GM19023 (cell line): ENCODE results near the gene DCAF4.
"Not testable (repeated sequence)": the region's sequence is repeated elsewhere in the genome, so short reads cannot be mapped to it uniquely, and the experiment has no call there.

ENCODE experiments used
- ATAC-seq: cut with Tn5 transposase; IDR thresholded peaks from one replicate; pipeline ENCODE4 v1.9.1; 2021; ENCODE audit warnings: mild to moderate bottlenecking, moderate library complexity; ENCODE audit not compliant: unreplicated experiment

The DCAF4 gene

GRCh38 chr14:72966038-72966437 lies 39.8 kb downstream of the DCAF4 start:
- ATAC-seq, result no peak

GRCh38 chr14:72968316-72968715 lies 42.1 kb downstream of the DCAF4 start:
- ATAC-seq, result no peak

DNA sequence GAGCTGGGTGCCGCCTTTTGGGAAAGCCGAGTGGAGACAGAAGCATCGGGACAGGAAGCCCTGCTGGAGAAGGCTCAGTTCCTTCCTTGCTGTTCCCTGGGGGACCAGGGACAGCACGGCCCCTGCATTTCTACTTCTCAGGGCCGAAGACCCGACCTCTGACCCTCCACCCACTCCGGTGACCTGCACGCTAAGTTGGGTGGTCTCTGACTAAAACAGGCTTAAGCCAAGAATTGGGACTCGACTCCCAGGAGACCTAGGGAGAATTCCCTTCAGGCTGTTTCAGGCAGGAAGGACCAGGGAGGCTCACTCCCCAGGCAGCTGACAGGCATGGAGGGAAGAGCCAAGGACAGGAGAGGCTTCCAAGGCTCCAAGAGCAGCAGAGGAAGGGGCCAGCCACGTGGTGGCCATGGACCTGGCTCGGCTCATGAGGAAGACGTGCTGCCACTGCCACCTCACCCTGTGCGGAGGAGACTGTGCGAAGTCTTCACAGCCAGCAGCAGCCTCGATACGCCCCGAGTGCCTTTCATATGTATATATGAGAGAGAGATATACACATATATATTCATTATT lies 43.9 kb downstream of the DCAF4 start:
- ATAC-seq, result no peak

GRCh38 chr14:72970824-72971434 lies 44.7 kb downstream of the DCAF4 start:
- ATAC-seq, result no peak

DNA sequence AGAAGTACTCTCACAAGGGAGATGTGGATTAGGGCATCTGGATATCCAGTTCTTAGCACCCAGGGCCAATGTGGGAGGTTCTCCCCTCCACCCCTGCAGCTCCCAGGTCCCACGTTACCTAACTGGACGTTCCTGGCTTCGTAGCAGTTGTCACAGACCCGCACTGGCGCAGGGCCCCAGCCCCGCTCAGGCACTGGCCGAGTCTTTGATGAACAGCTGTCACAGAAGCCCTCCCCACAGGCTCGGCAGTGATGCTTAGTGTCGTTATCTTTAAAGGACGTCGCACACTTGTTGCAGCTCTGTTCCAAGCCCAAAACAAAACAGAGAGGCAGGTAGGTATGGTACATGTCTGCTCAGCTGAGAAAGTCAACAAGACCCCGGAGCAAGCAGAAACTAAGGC lies 48.4 kb downstream of the DCAF4 start:
- ATAC-seq, result no peak

DNA sequence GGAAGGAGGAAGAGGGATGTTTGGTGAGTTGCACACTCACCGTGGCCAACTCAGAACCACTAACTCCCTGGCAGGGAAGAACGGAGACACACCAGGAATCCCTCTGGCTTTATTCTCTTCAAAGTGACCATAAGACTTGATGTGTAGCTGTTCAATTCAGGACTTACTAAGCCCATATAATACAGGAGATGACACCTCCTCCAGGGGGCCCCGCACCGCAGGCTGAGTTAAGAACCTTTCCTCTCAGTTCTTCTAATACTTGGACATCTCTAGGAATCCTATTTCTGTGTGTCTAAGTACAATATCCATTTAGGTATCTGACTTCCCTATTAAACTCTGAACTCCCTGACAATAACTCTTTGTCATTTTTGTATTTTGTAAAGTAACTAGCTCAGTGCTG lies 49.5 kb downstream of the DCAF4 start:
- ATAC-seq, result no peak

- no peak for ATAC-seq
Measured at GRCh38 chr14:72978856-72979255, 52.6 kb downstream of the DCAF4 start.

GRCh38 chr14:72980863-72981262 lies 54.6 kb downstream of the DCAF4 start:
- no peak for ATAC-seq

- no peak for ATAC-seq
Measured at GRCh38 chr14:72982146-72982708, 56.0 kb downstream of the DCAF4 start.

GRCh38 chr14:72986214-72986613 lies 60.0 kb downstream of the DCAF4 start:
- no peak for ATAC-seq

- ATAC-seq, result no peak
Measured at GRCh38 chr14:72986857-72987256, 60.6 kb downstream of the DCAF4 start.

DNA sequence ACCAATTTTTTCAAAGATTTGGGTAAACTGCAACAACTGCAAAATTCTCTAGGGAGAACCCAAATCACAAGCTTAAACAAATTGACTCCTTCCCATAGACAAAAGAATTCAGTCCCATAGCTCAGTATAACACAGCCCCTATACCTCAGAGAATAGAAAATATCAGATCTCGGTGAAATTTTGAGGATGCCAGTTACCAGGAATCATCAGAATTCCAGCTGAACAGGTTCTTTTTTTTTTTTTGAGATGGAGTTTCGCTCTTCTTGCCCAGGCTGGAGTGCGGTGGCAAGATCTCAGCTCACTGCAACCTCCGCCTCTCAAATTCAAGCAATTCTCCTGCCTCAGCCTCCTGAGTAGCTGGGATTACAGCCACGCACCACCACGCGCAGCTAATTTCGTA lies 63.9 kb downstream of the DCAF4 start:
- ATAC-seq, result no peak

DNA sequence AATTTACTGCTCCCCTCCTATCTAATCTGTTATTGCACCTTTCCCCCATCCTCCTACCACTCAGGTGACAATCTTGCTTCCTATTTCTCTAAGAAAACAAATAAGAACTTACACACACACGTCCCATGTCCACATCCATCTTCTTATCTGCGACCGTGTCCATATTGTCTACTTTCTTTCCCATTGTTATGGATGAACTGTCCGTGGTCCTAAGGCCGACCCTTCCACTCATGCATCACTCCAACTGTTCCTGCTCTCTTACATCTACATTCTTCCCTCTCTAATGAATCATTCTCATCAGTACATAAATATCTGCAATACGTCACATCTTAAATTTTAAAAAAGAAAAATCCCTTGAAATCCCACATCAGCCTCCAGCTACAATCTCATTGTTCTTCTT lies 70.7 kb downstream of the DCAF4 start:
- ATAC-seq, result no peak

DNA sequence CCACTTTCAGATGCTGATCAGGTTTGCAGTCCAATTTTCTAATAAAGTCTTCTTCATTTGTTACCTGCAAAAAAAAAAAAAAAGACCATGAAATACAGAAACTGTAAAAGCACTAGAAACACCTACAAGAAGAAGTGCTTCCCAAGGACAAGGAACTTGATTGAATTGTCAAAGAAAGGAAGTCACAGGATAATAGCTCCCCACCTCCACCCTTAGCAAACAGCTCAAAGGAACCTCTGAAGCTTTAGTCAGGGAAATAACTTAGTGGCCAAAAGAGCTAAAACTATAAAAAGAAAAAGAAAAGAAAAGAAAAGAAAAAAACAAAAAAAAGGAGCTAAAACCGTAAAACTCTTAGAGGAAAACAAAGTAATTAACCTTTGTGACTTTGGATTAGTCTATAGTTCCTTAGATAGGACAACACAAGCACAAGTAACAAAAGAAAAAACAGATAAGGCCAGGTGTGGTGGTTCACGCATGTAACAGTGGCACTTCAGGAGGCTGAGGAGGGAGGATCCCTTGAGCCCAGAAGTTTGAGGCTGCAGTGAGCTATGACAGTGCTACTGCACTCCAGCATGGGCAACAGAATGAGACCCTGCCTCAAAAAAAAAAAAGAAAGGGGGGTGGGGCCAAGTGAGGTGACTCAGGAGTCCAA lies 72.1 kb downstream of the DCAF4 start:
- no peak for ATAC-seq

- ATAC-seq, result no peak
Measured at GRCh38 chr14:72999316-72999715, 73.1 kb downstream of the DCAF4 start.

- no peak for ATAC-seq
Measured at GRCh38 chr14:73000073-73000472, 73.8 kb downstream of the DCAF4 start.

DNA sequence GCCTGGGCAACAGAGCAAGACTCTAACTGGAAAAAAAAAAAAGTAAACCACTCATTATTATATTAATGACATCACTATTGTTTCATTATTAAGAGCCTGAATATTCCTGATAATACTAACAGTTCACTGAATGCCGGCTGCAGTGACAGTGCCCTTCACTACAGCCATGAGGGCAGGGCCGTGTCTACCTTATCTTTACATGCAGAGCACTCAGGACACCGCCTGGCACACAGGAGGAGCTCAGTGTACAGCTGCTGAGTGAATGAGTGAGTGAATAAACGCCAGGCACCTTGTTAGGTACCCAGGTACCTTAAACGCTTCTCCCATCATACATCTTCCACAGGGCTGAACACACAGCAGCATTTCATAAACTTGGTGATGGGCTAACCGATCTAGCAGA lies 77.4 kb downstream of the DCAF4 start:
- ATAC-seq, result no peak

DNA sequence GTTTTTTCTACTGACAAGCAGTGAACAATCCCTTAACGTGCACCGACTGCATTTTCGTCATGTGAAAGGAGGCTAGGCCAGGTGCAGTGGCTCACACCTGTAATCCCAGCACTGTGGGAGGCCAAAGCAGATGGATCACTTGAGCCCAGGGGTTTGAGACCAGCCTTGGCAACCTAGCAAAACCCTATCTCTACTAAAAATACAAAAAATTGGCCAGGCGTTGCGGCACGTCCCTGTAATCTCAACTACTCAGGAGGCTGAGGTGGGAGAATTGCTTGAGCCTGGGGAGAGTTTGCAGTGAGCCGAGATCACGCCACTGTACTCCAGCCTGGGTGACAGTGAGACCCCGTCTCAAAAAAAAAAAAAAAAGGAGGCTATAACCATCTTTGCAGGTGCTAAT lies 78.4 kb downstream of the DCAF4 start:
- not testable (repeated sequence) for ATAC-seq

- no peak for ATAC-seq
Measured at GRCh38 chr14:73007835-73008234, 81.6 kb downstream of the DCAF4 start.

DNA sequence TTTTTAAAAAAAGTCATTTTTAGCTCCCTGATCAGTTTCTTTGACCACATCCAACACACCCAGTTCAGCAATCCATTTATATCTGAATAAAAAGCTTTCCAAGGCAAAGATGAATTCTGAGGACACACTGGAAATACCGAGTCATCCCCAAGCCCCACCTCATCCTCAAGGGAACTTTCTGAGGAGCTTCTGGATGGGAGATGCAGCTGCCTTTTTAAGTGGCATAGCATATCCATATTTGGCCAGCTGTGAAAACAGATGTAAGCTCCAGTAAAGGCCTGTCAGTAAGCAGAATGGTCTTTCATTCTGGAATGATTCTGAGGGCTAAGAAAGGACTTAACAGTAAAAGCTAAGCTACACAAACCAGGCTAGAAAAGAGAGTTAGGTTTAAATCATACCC lies 82.2 kb downstream of the DCAF4 start:
- no peak for ATAC-seq
